Left cardiac atrium (tissue), 4 donors: ENCODE results near the gene KCNK6. TPM values are rescaled to one million over a fixed set of nuclear protein-coding genes. Genes with fewer than 3 reads are reported as not detected.
"Not testable (repeated sequence)": the region's sequence is repeated elsewhere in the genome, so short reads cannot be mapped to it uniquely, and the experiment has no call there.

Experiments used
- ATAC-seq, 2 donors: fragments of 200-7000 bp; cut with Tn5 transposase; one replicate each; pipeline ENCODE4 v1.9.1; 2020; ENCODE audit warnings: mild to moderate bottlenecking in 2 of 2, moderate library complexity in 2 of 2
- DNase-seq: peaks from one replicate; pipeline ENCODE4 v3.0.0-alpha.2; 2020
- intact Hi-C, 2 donors: fragments of 100-400 bp; cut with DNase I; formaldehyde crosslinking; loops; one replicate each; pipeline versions ENCODE4 v1.14.1 to v1.15.1; 2022 to 2023
- total RNA-seq, 2 donors: library from RNA; stranded (reverse); fragmentation: NEBNext Ultra II Directional; extraction: Animal tissue kit (Norgen Biotek cat#: 25700); gene quantifications; one replicate each; pipeline ENCODE4 v1.2.1, GENCODE V29; 2021
- donor health status: DM: no; HTN: yes; CAD: no.
- donor health status: DM: no; HTN: yes; CAD: no; lungs with severe emphysema.
- donor health status: DM: yes; HTN: yes; CAD: no.
- donor health status: Dilated cardiomyopathy.

The KCNK6 gene
- total RNA-seq, 2 donors from 2014 or later, result 2.7 to 5.5 TPM

- no peak for DNase-seq
- ATAC-seq, result no peak
- intact Hi-C loops, result no loop called here
These were observed 36.4 kb downstream of the KCNK6 start for GRCh38 chr19:38355728-38356725.

GRCh38 chr19:38358071-38358470, 38.4 kb downstream of the KCNK6 start:
- ATAC-seq (no peak), DNase-seq (no peak)

GRCh38 chr19:38359242-38360021, 39.8 kb downstream of the KCNK6 start:
- intact Hi-C loops, result no loop called here
- ATAC-seq, result no peak
- DNase-seq, result no peak

More at GRCh38 chr19:38358071-38358470, 38.4 kb downstream of the KCNK6 start:
- intact Hi-C loops, result no loop called here

- intact Hi-C loops, result no loop called here
- no peak for DNase-seq
- no peak for ATAC-seq
These were observed 40.7 kb downstream of the KCNK6 start for GRCh38 chr19:38360351-38360750.

GRCh38 chr19:38360839-38361631, 41.4 kb downstream of the KCNK6 start:
- no peak for DNase-seq
- intact Hi-C loops, result no loop called here
- ATAC-seq, result peak in 1 of 2 donors; percentile 9

GRCh38 chr19:38361633-38362075, 42.0 kb downstream of the KCNK6 start:
- intact Hi-C loops, result no loop called here
- ATAC-seq (peak; percentile 94 to 95), DNase-seq (peak; percentile 85)

GRCh38 chr19:38362076-38362945, 42.7 kb downstream of the KCNK6 start:
- DNase-seq, result peak; percentile 91
- peak; percentile 77 to 92 for ATAC-seq
- intact Hi-C loops, result no loop called here

GRCh38 chr19:38362946-38363688, 43.5 kb downstream of the KCNK6 start:
- intact Hi-C loops, ATAC-seq, DNase-seq: not testable (repeated sequence)

GRCh38 chr19:38367041-38367440, 47.4 kb downstream of the KCNK6 start:
- ATAC-seq, result no peak
- intact Hi-C loops, result no loop called here
- DNase-seq, result no peak

- DNase-seq (no peak), ATAC-seq (no peak)
- intact Hi-C loops, result no loop called here
These were observed 49.9 kb downstream of the KCNK6 start for GRCh38 chr19:38369584-38369983.

- intact Hi-C loops, result no loop called here
- DNase-seq (no peak), ATAC-seq (no peak)
These were observed 50.7 kb downstream of the KCNK6 start for GRCh38 chr19:38370299-38370698.

GRCh38 chr19:38371081-38371480, 51.4 kb downstream of the KCNK6 start:
- intact Hi-C loops, result no loop called here
- DNase-seq, result no peak
- ATAC-seq, result no peak

- DNase-seq (no peak), ATAC-seq (no peak)
- intact Hi-C loops, result loop anchor here in 1 of 2 donors (1.0 kb wide), 1 partner anchor 38 kb away; no protein-coding TSS in a partner anchor
These were observed 54.3 kb downstream of the KCNK6 start for GRCh38 chr19:38373907-38374331.

- ATAC-seq (peak; percentile 99), DNase-seq (peak; percentile 99)
- intact Hi-C loops, result loop anchor here in 1 of 2 donors (1.0 kb wide), 1 partner anchor 38 kb away; no protein-coding TSS in a partner anchor
These were observed 54.9 kb downstream of the KCNK6 start, which contains the start of gene PSMD8 for GRCh38 chr19:38374332-38375097. Gene PSMD8 (plus strand): TSS chr19:38374571. CDS start chr19:38374602, 31 bp downstream.

- intact Hi-C loops, result no loop called here
- ATAC-seq, result peak; percentile 7 to 13
These were observed 55.5 kb downstream of the KCNK6 start for GRCh38 chr19:38375098-38375493.

GRCh38 chr19:38375748-38376147, 56.1 kb downstream of the KCNK6 start:
- ATAC-seq (no peak), DNase-seq (no peak)
- intact Hi-C loops, result no loop called here

More at GRCh38 chr19:38375098-38375493, 55.5 kb downstream of the KCNK6 start:
- no peak for DNase-seq
